ENCODE data around the gene GBX1. TPM values are rescaled to one million over a fixed set of nuclear protein-coding genes. Genes with fewer than 3 reads are reported as not detected.

Gene GBX1
- total RNA-seq, 2 donors from 2014 or later, result not detected

DNA sequence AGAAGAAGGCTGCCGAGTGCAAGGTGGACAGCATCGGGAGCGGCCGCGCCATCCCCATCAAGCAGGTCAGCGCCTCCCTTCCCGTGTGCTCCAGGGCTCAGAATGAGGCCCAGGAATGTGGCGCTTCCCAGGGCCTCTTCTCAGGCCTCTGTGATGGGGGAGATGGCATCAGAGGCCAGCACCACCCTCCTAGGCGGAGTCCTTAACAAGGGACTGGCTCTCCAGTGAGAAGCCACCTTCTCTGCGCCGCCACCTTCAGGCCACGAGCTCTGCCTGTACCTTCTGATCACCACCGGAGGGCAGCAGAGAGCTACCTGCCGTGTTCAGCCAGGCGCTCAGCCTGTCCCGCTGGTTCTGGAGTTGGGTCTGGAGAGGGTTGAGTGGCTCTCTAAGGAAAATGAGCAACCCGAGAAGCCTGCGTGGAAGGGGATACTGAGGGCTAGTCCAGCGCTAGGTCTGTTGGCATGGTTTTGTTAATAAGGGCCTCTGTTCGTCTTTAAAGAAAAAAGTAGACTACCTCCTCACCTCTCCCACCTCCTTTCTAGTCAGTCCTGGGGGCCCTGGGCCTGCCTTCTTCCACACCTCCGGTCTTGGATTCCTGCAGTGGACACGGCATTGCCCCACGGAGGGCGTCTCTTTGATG lies 43.6 kb downstream of the GBX1 start:
- DNase-seq (ENCODE audit: low spot score), result peak; percentile 94

GRCh38 chr7:151123158-151123821 lies 44.2 kb downstream of the GBX1 start:
- intact Hi-C loops (cut with DNase I), result loop anchor here in 1 of 2 donors (5.0 kb wide), 1 partner anchor 179 kb away; no protein-coding TSS in a partner anchor
- DNase-seq (ENCODE audit: low spot score), result no peak

More for the DNA sequence above, 43.6 kb downstream of the GBX1 start:
- intact Hi-C loops (cut with DNase I), result loop anchor here in 1 of 2 donors (2.0 to 5.0 kb wide), 2 partner anchors 45 to 178 kb away; no protein-coding TSS in a partner anchor

DNA sequence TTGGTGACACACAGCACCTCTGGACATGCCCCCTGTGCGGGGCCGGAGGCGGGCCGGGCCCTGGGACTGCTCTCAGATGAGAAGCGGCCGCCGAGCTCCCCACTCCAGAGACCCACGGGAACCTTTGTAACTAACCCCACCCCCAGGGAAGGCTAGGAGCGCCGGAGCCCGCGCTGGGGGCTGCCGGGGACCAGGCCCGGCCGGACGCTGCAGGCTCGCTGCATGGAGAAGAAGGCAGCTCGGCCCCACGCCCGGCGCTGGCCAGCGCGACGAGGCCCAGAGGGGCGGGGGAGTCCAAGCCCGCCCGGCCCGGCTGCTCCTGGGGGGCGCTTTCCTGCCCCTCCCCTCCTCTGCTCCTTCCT lies 44.7 kb downstream of the GBX1 start:
- intact Hi-C loops (cut with DNase I), result loop anchor here in 1 of 2 donors (5.0 kb wide), 1 partner anchor 180 kb away; no protein-coding TSS in a partner anchor
- DNase-seq (ENCODE audit: low spot score), result no peak

GRCh38 chr7:151122276-151122675 lies 45.2 kb downstream of the GBX1 start:
- intact Hi-C loops (cut with DNase I), result loop anchor here in 1 of 2 donors (5.0 kb wide), 1 partner anchor 180 kb away; no protein-coding TSS in a partner anchor
- DNase-seq (ENCODE audit: low spot score), result no peak

GRCh38 chr7:151121380-151122170 lies 45.9 kb downstream of the GBX1 start:
- DNase-seq (ENCODE audit: low spot score), result no peak

DNA sequence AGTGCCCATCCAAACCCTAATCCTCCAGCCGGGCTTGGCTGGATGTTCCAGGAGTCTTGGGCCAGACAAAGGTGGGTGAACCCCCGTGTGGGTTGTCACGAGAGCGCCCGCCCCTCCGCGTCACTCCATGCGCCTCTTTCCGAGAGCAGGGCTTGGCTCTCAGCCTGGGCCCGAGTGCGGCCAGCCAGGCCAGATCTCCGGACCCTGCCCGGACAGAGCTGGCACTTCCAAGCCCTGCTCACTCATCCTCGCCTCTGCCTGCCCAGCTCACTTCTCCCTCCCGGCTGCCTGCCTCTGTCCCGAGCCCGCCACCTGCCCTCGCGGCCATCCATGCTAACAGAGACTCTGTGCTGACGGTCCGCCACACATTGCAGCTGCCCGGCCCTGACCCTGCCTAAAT lies 46.6 kb downstream of the GBX1 start:
- intact Hi-C loops (cut with DNase I), result loop anchor here in 1 of 2 donors (5.0 kb wide), 1 partner anchor 181 kb away; no protein-coding TSS in a partner anchor

More at GRCh38 chr7:151121380-151122170, 45.9 kb downstream of the GBX1 start:
- intact Hi-C loops (cut with DNase I), result loop anchor here in 1 of 2 donors (5.0 kb wide), 1 partner anchor 181 kb away; no protein-coding TSS in a partner anchor

DNA sequence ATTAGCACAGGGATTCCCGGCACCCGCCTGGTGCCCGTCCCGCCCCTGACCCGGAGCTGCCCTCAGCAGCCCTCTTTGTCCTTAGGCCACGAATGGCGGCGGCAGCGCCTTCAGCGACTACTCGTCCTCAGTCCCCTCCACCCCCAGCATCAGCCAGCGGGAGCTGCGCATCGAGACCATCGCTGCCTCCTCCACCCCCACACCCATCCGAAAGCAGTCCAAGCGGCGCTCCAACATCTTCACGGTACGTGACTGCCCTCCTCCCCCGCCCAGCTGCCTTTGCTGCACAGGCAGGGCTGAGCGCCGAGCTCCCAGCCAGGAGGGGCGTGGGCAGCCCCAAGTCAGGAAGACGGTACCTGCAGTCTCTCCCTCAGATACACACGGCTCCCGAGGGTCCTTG lies 47.6 kb downstream of the GBX1 start:
- intact Hi-C loops (cut with DNase I), result loop anchor here (5.0 kb wide), 2 partner anchors 103 to 182 kb away; no protein-coding TSS in a partner anchor
- DNase-seq (ENCODE audit: low spot score), result no peak

More for the DNA sequence above, 46.6 kb downstream of the GBX1 start:
- DNase-seq (ENCODE audit: low spot score), result no peak

- intact Hi-C loops (cut with DNase I), result loop anchor here in 1 of 2 donors (5.0 kb wide), 1 partner anchor 102 kb away; no protein-coding TSS in a partner anchor
- no peak for DNase-seq (ENCODE audit: low spot score)
Observed at GRCh38 chr7:151119055-151119415, 48.5 kb downstream of the GBX1 start.

DNA sequence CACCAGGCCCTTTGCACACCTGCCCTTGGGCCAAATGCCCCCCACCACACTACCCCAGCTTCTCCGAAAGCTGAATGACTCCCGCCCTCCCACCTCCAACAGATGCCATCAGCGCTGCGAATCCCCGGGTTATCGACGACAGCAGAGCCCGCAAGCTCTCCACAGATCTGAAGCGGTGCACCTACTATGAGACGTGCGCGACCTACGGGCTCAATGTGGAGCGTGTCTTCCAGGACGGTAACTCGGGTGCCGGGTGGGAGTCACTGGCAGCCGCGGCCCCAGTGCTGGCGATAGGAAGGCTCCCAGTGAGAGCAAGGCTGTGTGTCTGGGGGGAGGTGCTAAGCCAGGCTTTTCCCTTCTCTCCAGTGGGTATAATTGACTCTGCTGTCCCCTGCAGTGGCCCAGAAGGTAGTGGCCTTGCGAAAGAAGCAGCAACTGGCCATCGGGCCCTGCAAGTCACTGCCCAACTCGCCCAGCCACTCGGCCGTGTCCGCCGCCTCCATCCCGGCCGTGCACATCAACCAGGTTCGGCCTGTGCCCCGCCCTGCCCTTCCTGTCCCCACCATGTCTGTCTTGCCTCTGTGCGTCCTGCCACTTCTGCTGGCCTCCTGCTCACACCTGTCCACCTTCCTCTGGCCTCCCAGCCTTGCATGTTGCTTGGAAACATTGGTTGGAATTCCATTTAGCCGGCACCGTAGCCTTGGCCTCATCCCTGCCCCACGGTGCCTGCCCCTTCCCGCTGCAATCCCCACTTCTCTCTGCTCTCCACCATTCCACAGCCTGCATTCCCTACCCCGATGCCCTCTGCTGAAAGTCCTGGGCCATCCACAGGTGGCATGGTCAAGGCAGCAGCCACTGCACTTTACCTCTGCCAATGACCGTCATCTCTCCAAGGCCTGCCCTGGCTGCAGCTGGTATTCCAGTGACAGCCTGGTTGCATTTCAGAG lies 49.1 kb downstream of the GBX1 start:
- intact Hi-C loops (cut with DNase I), result loop anchor here in 1 of 2 donors (5.0 kb wide), 1 partner anchor 101 kb away; no protein-coding TSS in a partner anchor
- DNase-seq (ENCODE audit: low spot score), result no peak

DNA sequence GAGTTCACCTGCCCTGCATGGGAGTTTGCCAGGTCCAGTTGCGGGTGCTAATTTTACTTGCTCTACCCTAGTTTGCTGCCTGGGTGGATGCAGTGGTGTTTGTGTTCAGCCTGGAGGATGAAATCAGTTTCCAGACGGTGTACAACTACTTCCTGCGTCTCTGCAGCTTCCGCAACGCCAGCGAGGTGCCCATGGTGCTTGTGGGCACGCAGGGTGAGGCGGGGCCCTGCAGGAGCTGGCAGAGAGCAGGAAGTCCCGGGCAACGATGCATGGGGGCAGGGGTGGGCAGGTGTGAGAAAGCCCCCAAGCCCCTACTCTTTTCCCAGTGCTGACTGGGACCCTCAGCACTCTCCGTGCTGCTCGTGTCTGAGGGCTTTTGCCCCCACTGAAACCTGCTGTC lies 49.9 kb downstream of the GBX1 start:
- intact Hi-C loops (cut with DNase I), result loop anchor here in 1 of 2 donors (5.0 kb wide), 1 partner anchor 100 kb away; no protein-coding TSS in a partner anchor
- DNase-seq (ENCODE audit: low spot score), result no peak

- DNase-seq (ENCODE audit: low spot score), result no peak
- intact Hi-C loops (cut with DNase I), result loop anchor here in 1 of 2 donors (5.0 kb wide), 1 partner anchor 100 kb away; no protein-coding TSS in a partner anchor
Observed at GRCh38 chr7:151116603-151117440, 50.7 kb downstream of the GBX1 start.

DNA sequence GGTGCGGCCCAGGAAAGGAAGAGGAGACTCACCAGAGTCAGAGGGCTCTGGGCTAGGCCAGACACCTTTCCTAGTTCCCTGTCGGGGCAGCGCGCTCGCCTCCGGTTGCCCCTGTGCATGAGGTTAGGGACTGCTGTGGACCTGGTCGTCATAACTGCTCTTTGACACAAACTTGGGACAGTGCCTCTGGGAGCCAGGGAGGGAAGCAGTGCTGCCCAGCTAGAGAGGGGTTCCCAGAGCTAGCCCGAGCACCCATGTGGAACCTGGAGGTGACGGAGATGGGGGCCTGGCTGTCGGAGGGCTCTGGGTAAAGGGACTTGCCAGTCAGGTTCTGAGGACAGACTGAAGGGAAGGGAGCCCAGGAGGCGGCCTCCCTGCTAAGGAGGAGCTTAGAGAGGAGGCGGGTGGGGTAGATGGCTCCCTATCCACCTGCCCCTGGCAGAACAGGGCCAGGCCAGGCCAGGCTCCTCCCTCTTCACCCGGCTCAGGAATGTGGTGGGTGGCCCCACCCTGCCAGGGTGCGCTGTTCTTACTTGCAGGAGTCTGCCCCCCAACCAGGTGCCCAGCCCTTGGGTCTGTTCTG lies 51.6 kb downstream of the GBX1 start:
- intact Hi-C loops (cut with DNase I), result loop anchor here in 1 of 2 donors (5.0 kb wide), 1 partner anchor 99 kb away; no protein-coding TSS in a partner anchor
- no peak for DNase-seq (ENCODE audit: low spot score)

DNA sequence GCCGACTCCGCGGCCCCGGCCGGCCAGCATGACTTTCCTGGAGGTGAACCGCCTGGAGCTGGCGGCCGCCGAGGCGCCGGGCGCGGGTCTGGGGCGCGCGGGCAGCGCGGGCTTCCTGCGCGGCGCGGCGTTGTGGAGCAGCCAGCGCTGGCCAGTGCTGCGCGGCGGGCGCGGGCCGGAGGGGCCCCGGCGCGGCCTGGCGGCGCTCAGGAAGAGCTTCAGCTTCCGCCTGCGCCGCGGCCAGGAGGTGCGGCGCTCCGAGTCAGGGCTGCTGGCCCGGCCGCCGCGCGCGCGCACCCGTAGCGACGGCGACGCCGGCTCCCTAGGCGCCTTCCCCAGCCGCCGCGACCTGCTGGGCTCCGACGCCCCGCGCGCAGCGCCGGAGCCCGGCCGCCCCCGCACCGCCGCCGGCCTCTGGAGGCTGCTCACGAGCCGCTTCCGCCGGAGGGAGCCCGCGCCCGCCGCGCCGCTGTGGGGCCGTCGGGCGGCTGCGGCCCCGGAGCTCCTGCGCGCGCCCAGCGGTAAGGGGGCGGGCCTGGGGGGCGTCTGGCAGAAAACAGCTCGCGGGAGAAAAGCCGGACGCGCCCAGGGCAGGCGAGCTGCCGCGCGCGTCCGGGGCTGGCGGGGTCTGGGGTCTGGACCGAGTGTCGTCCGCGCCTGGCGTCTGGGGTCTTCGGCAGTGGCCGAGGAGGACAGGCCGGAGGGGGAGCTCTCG lies 52.2 kb downstream of the GBX1 start:
- no peak for DNase-seq (ENCODE audit: low spot score)
- intact Hi-C loops (cut with DNase I), result loop anchor here in 1 of 2 donors (5.0 kb wide), 1 partner anchor 98 kb away; no protein-coding TSS in a partner anchor

- intact Hi-C loops (cut with DNase I), result loop anchor here in 1 of 2 donors (5.0 kb wide), 3 partner anchors 77 to 217 kb away; no protein-coding TSS in a partner anchor
- DNase-seq (ENCODE audit: low spot score), result no peak
Observed at GRCh38 chr7:151114151-151115090, 53.1 kb downstream of the GBX1 start.
